Sigmoid colon (tissue), 3 donors: ENCODE data around the gene NPLOC4.

ENCODE experiments used
- CTCF ChIP-seq, 4 experiments: fragments of 450-650 bp in 3 of 4; fragments of 200-600 bp in 1 of 4; IDR thresholded peaks; one replicate each; pipeline ENCODE4 v1.5.1; 2016 to 2019; ENCODE audit warnings: antibody characterized with exemption in 4 of 4, mild to moderate bottlenecking in 3 of 4, moderate library complexity in 2 of 4
- POLR2A ChIP-seq, 2 donors: fragments of 450-650 bp; IDR thresholded peaks; one replicate each; pipeline ENCODE4 v1.6.1; 2016; ENCODE audit warnings: antibody characterized with exemption in 2 of 2, mild to moderate bottlenecking in 2 of 2, moderate library complexity in 2 of 2

- TF ChIP-seq CTCF (IDR thresholded peaks at IDR 0.05) (no peak), POLR2A (IDR thresholded peaks at IDR 0.05) (no peak)
Observed at GRCh38 chr17:81686614-81687013, 49.7 kb upstream of the NPLOC4 start.
